Omental fat pad (tissue), 4 donors: ENCODE results near the gene JAZF1. TPM values are rescaled to one million over a fixed set of nuclear protein-coding genes. Genes with fewer than 3 reads are reported as not detected.

Experiments
- ATAC-seq: fragments of 150-250 bp; one replicate; pipeline ENCODE4 v1.9.1; 2016; ENCODE audit warnings: mild to moderate bottlenecking, moderate library complexity; ENCODE audit not compliant: low FRiP score
- DNase-seq: peaks from one replicate; pipeline ENCODE4 v3.0.0-alpha.2; 2019; ENCODE audit warnings: low spot score
- total RNA-seq, 4 donors: library from RNA; depleted of rRNA; stranded (reverse); fragments of >200 nt; gene quantifications; one replicate each; pipeline ENCODE4 v1.1.0, GENCODE V29; 2016
- TF ChIP-seq, protein P1 (sequence below), 3 donors: fragments of 450-650 bp; IDR thresholded peaks; one replicate each; pipeline ENCODE4 v1.5.1; 2016 to 2017; ENCODE audit warnings: antibody characterized with exemption in 3 of 3, mild to moderate bottlenecking in 3 of 3, moderate library complexity in 2 of 3

JAZF1 gene
- total RNA-seq, 4 donors from 2014 or later: 12.1 to 15.3 (median 12.8) TPM

DNA sequence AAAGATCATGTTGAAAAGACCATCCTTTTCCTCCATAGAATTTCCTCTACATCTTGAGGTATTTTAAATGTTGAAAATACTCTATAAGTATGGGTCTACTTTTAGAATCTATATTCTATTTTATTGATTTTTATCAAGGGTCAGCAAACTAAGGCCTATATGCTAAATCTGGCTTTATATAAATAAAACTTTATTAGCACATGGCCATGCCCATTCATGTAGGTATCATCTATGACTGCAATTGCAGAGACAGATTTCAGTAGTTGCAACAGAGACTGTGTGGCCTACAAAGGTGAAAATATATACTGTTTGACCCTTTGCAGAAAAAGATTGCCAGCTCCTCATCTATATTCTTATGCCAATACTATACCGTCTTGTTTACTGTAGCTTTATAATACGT, 367.9 kb downstream of the JAZF1 start:
- ATAC-seq (no peak), DNase-seq (no peak)
- TF ChIP-seq, protein P1, sequence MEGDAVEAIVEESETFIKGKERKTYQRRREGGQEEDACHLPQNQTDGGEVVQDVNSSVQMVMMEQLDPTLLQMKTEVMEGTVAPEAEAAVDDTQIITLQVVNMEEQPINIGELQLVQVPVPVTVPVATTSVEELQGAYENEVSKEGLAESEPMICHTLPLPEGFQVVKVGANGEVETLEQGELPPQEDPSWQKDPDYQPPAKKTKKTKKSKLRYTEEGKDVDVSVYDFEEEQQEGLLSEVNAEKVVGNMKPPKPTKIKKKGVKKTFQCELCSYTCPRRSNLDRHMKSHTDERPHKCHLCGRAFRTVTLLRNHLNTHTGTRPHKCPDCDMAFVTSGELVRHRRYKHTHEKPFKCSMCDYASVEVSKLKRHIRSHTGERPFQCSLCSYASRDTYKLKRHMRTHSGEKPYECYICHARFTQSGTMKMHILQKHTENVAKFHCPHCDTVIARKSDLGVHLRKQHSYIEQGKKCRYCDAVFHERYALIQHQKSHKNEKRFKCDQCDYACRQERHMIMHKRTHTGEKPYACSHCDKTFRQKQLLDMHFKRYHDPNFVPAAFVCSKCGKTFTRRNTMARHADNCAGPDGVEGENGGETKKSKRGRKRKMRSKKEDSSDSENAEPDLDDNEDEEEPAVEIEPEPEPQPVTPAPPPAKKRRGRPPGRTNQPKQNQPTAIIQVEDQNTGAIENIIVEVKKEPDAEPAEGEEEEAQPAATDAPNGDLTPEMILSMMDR (IDR thresholded peaks at IDR 0.05): no peak

DNA sequence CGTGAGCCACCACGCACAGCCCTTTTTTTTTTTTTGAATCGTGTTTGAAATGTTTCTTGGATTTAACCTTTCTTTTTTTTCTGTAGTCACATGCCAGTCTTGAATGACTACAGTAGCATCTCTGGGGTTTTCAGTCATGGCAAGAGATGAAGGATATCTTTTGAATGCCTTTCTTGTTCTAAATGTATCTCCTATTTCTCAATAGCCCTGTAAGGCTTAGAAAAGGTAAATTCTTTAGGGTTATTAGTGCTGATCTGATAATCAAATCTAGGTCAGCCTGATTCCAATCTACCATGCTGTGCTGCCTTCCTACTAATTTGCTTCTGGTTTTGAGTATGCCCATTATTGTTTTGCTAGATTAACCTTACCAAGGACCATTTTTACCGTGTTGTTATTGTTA, 370.4 kb downstream of the JAZF1 start:
- DNase-seq: no peak
- TF ChIP-seq, protein P1 (IDR thresholded peaks at IDR 0.05): no peak
- ATAC-seq: no peak

- TF ChIP-seq, protein P1 (IDR thresholded peaks at IDR 0.05): no peak
- ATAC-seq: no peak
- no peak for DNase-seq
Measured at GRCh38 chr7:27808626-27809025, 372.0 kb downstream of the JAZF1 start.

- ATAC-seq: no peak
- DNase-seq: no peak
- TF ChIP-seq, protein P1 (IDR thresholded peaks at IDR 0.05): no peak
Measured at GRCh38 chr7:27804139-27804538, 376.5 kb downstream of the JAZF1 start.

DNA sequence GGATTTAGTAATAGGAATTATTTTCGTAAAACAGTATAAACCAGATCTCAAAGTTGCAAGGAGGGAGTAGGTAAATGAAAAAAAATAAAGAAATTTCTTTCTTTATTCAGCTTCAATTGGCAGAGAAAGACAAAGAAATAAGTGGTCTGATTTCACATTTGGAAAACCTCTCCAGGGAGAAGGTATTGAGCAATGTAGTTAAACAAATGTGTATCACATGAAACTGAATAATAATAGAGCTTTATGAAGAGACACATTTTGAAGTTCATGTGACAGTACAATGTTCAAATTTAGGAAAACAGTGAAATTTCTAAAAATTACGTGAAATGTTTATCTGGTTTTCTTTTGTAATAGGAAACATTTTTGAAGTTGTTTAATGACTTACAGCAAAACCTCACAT, 377.6 kb downstream of the JAZF1 start:
- no peak for DNase-seq
- TF ChIP-seq, protein P1 (IDR thresholded peaks at IDR 0.05): no peak
- ATAC-seq: no peak

DNA sequence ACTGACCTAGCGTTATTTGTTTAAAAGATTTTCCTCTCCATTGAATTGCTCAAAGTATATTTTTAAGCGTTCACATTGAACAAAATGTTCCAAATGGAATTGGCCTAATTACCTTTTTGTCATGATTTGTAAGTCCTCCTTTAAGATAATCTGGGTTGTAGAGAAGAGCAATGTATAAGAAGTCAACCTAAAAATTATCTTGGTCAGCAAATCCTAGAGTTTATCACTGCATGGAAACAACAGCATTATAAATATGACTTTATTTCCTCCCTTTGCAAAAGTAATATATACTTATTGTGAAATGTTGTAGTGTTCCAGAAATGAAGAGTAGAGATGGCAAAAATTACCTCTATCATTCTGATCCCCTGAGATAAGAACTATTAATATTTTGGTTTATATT, 381.4 kb downstream of the JAZF1 start:
- DNase-seq (no peak), ATAC-seq (no peak)
- TF ChIP-seq, protein P1 (IDR thresholded peaks at IDR 0.05): no peak

- ATAC-seq (no peak), DNase-seq (no peak)
- TF ChIP-seq, protein P1 (IDR thresholded peaks at IDR 0.05): no peak
Measured at GRCh38 chr7:27795977-27796376, 384.6 kb downstream of the JAZF1 start.
